ENCODE measurements around the gene IER2. TPM values are rescaled to one million over a fixed set of nuclear protein-coding genes. Genes with fewer than 3 reads are reported as not detected.
A peak's percentile ranks its signal among the peaks of the same experiment; 100 is the strongest.

IER2 gene
- total RNA-seq, 3 donors from 2014 or later (not counting 1 experiment from before 2014, with no cell fraction given): 668 to 1,112 (median 949) TPM

DNA sequence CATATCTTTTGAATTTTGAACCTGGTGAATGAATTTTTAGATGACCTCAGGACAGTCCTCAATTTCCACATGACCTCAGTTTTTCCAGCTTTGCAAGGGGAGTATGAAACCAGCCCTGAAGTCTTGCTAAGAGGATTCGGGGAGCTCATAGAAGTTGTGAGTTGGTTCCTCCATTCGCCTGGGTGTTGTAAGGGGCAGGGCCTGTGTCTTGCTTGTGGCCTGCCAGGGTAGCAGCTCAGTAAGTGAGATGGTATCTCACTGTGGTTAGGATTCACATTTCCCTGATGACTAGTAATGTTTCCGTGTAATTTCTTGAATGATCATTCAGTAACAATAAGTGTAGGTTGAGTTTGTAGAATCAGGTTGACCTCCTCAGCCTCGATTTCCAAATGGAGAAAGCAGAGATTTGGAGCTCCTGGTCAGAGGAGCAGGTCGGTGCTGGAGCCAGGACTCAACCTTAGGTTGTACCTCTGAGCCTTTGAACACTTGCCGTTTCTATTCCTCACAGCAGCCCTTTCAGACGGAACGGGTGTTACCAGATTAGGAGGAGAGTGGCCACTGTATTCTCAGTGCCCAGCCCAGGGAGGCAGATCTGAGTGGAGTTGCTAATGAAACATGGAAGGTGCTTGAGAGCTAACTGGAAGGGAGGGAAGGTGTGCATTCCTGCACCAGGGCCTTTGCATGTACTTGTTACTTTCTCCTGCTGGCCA is 17.6 kb upstream of the IER2 start:
- peaks cover 22% of the 10 kb centered on the region for H3K36me3 ChIP-seq (ENCODE audit: control insufficient read depth, insufficient read depth, low read length)
- WGBS (ENCODE audit: insufficient coverage): 38% methylated on average over 8 of the region's 8 CpGs
- Mint-ChIP-seq H3K4me1 (peaks cover 27 to 28% of the 10 kb centered on the region in 2 donors), H3K9me3 (no peaks in the 10 kb centered on the region), H3K27me3 (ENCODE audit: low read depth in 2 of 2) (no peaks in the 10 kb centered on the region), H3K27ac (peak overlapping the region; percentile 86 to 91), H3K36me3 (no peaks in the 10 kb centered on the region), H3K4me3 (peak overlapping the region; percentile 79)
- no peaks in the 10 kb centered on the region for H3K27me3 ChIP-seq (ENCODE audit: control insufficient read depth, insufficient read depth, low read length)
- ATAC-seq: peak; percentile 92 to 99 (median 97)
- intact Hi-C loops (cut with micrococcal nuclease): no loop called here
- peak; percentile 43 to 65 for DNase-seq
- TF ChIP-seq, protein P1, sequence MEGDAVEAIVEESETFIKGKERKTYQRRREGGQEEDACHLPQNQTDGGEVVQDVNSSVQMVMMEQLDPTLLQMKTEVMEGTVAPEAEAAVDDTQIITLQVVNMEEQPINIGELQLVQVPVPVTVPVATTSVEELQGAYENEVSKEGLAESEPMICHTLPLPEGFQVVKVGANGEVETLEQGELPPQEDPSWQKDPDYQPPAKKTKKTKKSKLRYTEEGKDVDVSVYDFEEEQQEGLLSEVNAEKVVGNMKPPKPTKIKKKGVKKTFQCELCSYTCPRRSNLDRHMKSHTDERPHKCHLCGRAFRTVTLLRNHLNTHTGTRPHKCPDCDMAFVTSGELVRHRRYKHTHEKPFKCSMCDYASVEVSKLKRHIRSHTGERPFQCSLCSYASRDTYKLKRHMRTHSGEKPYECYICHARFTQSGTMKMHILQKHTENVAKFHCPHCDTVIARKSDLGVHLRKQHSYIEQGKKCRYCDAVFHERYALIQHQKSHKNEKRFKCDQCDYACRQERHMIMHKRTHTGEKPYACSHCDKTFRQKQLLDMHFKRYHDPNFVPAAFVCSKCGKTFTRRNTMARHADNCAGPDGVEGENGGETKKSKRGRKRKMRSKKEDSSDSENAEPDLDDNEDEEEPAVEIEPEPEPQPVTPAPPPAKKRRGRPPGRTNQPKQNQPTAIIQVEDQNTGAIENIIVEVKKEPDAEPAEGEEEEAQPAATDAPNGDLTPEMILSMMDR (IDR thresholded peaks at IDR 0.05): no peak
- no peak overlapping the region for H3K4me3 ChIP-seq (ENCODE audit: low read length)
- H3K4me1 ChIP-seq (ENCODE audit: control insufficient read depth, insufficient read depth, low read length): peaks cover 20% of the 10 kb centered on the region
- H3K9me3 ChIP-seq (ENCODE audit: control insufficient read depth, insufficient read depth, low read length): no peaks in the 10 kb centered on the region
- H3K27ac ChIP-seq (ENCODE audit: low read length): no peak overlapping the region

DNA sequence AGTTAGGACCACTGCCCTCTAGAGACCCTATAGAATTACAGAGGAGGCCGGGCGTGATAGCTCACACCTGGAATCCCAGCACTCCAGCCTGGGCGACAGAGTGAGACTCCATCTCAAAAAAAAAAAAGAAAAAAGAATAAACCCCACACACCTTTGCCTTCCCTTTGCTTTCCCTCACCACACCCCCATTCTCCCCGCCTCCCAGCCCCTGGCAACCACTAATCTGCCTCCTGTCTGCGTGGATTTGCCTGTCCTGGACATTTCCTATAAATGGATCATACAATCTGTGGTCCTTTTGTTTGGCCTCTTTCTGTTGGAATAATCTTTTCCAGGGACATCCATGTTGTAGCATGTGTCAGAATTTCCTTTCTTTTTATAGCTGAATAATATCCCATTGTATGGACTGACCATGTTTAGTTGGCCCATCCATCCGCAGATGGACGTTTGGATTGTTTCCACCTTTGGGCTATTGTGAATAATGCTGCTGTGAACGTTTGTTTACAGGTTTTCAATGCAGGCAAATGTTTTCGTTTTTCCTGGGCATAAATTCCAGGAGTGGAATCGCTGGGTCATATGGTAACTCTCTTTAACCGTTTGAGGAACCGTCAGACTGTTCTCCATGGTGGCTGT is 16.9 kb upstream of the IER2 start:
- H3K27me3 ChIP-seq (ENCODE audit: control insufficient read depth, insufficient read depth, low read length): no peaks in the 10 kb centered on the region
- H3K4me3 Mint-ChIP-seq: peak overlapping the region; percentile 79

DNA sequence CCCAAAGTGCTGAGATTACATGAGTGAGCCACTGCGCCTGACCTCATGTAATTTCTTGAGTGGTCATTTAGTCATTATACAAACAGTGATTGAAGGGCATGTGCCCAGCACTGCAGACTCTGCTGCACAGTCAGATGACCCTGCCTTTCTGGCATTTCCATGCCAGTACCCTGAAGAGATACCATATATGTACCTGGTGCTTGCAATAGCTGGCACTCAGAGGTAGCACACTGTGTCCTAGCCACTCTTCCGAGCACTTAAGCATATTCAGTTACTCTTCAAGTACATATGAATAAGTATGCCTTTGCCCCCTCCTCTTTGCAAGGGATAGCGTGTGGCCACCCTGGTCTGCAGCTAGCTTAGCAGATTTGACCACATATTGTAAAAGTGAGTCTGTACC is 15.6 kb upstream of the IER2 start:
- no peaks in the 10 kb centered on the region for H3K27me3 ChIP-seq (ENCODE audit: control insufficient read depth, insufficient read depth, low read length)
- 92% methylated on average over 3 of the region's 3 CpGs for WGBS (ENCODE audit: insufficient coverage)
- TF ChIP-seq, protein P1 (IDR thresholded peaks at IDR 0.05): no peak
- Mint-ChIP-seq H3K4me3 (no peak overlapping the region), H3K36me3 (no peaks in the 10 kb centered on the region), H3K9me3 (no peaks in the 10 kb centered on the region), H3K27ac (no peak overlapping the region), H3K27me3 (ENCODE audit: low read depth in 2 of 2) (no peaks in the 10 kb centered on the region), H3K4me1 (peaks cover 23 to 24% of the 10 kb centered on the region in 2 donors)
- H3K27ac ChIP-seq (ENCODE audit: low read length): no peak overlapping the region
- no peaks in the 10 kb centered on the region for H3K9me3 ChIP-seq (ENCODE audit: control insufficient read depth, insufficient read depth, low read length)
- H3K4me3 ChIP-seq (ENCODE audit: low read length): no peak overlapping the region
- DNase-seq (no peak), ATAC-seq (no peak)
- peaks cover 36% of the 10 kb centered on the region for H3K36me3 ChIP-seq (ENCODE audit: control insufficient read depth, insufficient read depth, low read length)
- intact Hi-C loops (cut with micrococcal nuclease): no loop called here
- peaks cover 20% of the 10 kb centered on the region for H3K4me1 ChIP-seq (ENCODE audit: control insufficient read depth, insufficient read depth, low read length)

More for the DNA sequence above, 16.9 kb upstream of the IER2 start:
- Mint-ChIP-seq H3K36me3 (no peaks in the 10 kb centered on the region), H3K27me3 (ENCODE audit: low read depth in 2 of 2) (no peaks in the 10 kb centered on the region), H3K27ac (peak overlapping the region; percentile 86 to 91), H3K4me1 (peaks cover 23 to 24% of the 10 kb centered on the region in 2 donors), H3K9me3 (no peaks in the 10 kb centered on the region)
- 93% methylated on average over 12 of the region's 12 CpGs for WGBS (ENCODE audit: insufficient coverage)
- ATAC-seq (no peak), DNase-seq (no peak)
- intact Hi-C loops (cut with micrococcal nuclease): no loop called here
- Histone ChIP-seq H3K4me1 (ENCODE audit: control insufficient read depth, insufficient read depth, low read length) (peaks cover 20% of the 10 kb centered on the region), H3K4me3 (ENCODE audit: low read length) (no peak overlapping the region), H3K36me3 (ENCODE audit: control insufficient read depth, insufficient read depth, low read length) (peaks cover 30% of the 10 kb centered on the region), H3K9me3 (ENCODE audit: control insufficient read depth, insufficient read depth, low read length) (no peaks in the 10 kb centered on the region), H3K27ac (ENCODE audit: low read length) (no peak overlapping the region)
- TF ChIP-seq, protein P1 (IDR thresholded peaks at IDR 0.05): no peak
